WI38 (cell line): ENCODE measurements around the gene KRT74.

ENCODE experiments used
- H3K4me3 ChIP-seq: 2 replicates; pipeline ENCODE4 v1.5.1; 2011; ENCODE audit warnings: low read depth, mild to moderate bottlenecking, control low read depth, low read length
- TF ChIP-seq, protein P1 (sequence below): IDR thresholded peaks from 2 replicates; pipeline ENCODE4 v1.5.1; 2012; ENCODE audit warnings: low read depth, mild to moderate bottlenecking, control low read depth, low read length

Gene KRT74

DNA sequence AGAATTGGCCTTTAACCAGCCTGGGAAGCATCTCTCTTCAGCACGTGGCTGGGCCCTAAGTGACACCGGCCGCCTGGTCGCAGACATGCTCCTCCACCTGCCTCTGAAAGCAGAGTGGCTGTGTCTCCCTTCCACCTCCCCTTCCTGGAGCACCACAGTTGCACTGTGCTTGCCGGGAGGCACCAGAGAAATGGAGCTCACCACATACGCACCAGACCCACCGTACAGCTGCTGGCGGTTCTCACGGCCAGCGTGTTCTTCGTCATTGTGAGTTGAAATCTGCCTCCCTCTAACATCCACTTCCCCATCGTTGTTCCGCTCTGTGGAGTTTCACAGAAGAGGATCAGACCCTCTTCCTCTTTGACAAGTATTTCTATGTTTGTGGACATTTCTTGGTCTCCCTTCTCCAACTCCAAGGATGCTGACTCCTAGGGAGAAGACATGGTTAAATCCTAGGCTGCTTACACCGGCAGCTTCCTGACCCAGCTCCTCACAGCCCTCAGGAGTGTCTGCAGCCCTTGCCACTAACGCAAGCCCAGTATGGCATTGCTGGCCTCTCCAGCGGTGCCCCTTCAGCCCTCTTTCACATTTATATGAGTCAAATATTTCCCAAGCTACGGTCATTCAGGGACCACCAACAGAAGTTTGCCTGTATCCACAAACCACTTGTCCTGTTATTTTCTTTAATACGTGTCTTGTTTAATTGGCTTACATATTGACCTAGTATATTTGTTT is 41.9 kb downstream of the KRT74 start:
- H3K4me3 ChIP-seq = no peak overlapping the region
- TF ChIP-seq, protein P1, sequence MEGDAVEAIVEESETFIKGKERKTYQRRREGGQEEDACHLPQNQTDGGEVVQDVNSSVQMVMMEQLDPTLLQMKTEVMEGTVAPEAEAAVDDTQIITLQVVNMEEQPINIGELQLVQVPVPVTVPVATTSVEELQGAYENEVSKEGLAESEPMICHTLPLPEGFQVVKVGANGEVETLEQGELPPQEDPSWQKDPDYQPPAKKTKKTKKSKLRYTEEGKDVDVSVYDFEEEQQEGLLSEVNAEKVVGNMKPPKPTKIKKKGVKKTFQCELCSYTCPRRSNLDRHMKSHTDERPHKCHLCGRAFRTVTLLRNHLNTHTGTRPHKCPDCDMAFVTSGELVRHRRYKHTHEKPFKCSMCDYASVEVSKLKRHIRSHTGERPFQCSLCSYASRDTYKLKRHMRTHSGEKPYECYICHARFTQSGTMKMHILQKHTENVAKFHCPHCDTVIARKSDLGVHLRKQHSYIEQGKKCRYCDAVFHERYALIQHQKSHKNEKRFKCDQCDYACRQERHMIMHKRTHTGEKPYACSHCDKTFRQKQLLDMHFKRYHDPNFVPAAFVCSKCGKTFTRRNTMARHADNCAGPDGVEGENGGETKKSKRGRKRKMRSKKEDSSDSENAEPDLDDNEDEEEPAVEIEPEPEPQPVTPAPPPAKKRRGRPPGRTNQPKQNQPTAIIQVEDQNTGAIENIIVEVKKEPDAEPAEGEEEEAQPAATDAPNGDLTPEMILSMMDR = no peak

DNA sequence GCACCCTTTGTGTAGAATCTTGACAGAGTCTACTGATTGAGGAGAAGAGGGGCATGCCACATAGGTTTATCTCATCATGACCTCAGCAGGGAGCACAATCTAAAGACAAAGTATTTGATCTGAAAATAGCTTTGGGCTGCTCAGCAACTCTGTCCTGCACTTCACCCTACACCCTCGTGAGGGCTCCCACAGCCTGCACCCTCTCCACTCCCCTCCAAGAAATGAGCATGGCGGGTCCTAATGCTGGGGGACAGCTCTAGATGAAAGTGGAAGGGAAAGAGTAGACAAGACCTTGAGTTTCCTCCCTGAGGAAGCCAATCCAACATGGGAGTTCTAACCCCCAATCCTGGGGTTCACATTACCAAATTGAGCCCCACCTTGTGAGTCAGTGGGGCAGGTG is 42.7 kb downstream of the KRT74 start:
- TF ChIP-seq, protein P1 = no peak
- no peak overlapping the region for H3K4me3 ChIP-seq

DNA sequence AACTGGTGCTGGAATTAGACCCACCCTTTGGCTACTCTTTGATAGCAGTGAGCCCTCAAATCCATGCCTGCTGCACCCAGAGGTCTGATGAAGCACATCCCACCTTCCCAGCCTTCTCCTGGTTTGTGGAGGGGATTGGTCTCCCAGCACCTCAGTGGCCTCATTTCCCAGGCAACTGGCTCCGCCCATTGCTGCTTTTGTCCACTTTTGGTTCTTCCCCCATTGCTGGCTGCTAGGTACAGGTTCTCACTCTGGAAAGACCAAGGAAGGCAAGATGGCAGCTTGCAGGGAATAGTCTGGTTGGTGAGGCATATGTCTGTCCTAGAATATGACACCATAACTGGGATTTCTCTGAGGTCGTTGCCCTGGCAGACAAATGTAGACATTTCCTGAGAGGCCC is 43.3 kb downstream of the KRT74 start:
- TF ChIP-seq, protein P1 = no peak
- no peak overlapping the region for H3K4me3 ChIP-seq

DNA sequence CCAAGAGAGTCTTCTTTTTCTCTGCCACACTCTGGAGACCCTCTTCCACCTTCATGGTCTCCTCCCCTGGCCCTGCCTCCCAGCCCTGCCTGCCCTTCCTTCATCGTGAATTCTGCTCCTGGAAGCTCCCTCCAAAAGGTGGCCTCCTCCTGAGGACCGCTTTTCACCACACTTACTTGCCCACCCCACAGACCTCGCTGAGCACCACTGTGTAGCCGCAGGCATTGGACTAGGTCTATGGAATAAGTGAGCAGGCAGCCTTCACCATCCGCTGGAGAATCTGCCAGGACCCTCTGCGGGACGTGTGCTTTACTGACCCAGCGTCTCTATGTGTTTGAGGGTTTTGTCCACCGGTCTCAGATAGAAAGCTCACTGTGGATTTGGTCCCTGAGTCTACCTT is 43.8 kb downstream of the KRT74 start:
- TF ChIP-seq, protein P1 = no peak
- no peak overlapping the region for H3K4me3 ChIP-seq

DNA sequence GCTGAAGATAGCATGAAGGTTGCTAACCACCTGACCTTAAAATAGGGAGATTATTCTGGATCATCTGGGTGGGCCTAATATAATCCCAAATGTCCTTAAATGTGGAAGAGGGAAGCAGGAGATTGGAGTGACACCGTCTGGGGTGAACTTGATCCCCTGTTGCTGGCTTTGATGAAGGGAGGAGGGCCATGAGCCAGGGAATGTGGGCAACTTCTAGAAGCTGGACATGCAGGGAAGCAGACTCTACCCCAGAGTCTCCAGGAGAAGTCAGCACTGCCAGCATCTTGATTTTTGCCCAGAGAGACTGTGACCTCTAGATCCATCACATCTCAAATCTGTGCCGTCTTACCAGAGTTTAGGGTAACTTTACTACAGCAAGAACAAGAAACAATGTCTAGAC is 44.2 kb downstream of the KRT74 start:
- TF ChIP-seq, protein P1 = no peak
- H3K4me3 ChIP-seq = no peak overlapping the region

DNA sequence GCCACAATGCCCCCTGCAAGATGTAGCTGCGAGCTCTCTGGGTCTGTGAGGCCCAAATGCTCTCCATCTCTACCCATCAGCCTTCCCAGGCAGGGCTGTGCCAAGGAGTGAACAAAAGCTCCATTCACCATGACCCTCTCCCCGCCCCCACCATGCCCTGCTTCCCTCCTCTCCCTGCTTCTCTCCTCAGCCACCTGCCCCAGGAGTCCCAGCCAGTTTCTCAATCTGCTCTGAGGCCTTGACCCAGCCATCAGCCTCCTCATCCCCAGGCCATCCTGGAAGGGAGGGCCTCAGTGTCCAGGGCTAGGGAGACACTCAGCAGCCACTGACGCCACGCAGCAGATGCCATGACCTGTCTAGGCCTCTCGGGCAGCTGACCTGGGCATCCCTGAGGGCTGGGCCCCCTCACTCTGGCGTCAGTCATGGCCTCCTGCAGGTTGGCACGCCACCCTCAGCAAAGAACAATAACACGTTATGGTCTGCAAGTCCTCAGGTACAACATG is 45.0 kb downstream of the KRT74 start:
- no peak overlapping the region for H3K4me3 ChIP-seq
- TF ChIP-seq, protein P1 = no peak

DNA sequence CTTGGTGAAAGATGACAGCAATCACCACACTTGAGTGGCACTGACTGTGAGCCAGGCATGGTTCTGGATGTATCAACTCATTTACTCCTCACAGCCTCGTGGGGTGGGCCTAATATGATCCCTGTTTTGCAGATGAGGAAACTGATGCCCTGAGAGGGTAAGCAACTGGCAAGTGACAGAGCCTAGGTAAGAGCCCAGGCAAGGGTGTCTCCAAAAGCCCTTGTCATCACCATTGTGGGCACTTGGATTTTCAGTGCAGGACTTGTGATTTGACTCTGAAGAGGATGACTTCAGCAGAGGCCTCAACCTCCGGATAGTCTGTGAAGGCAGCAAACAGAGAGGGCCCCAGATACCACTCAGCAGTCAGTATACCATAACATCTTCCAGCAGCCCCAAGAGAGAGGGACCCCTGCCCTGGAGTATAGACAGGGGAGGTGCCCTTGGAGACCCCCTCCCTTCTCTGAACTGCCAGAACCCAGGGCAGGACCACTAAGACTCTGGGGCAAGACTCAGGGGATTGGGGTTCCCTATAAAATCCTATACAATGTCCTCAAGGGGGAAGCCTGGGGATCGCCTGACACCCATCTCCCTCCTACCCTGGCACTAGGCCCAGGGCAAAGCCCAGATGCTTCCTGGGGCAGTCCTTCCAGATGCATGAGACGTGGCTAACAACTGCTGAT is 46.4 kb downstream of the KRT74 start:
- TF ChIP-seq, protein P1 = no peak
- no peak overlapping the region for H3K4me3 ChIP-seq
